MM.1S (cell line): ENCODE data around the gene RNF150.
"Not testable (repeated sequence)": the region's sequence is repeated elsewhere in the genome, so short reads cannot be mapped to it uniquely, and the experiment has no call there.

ENCODE experiments used
- DNase-seq: peaks from one replicate; pipeline ENCODE4 v3.0.0-alpha.2; 2015
- H2AFZ ChIP-seq: fragments of 300-600 bp; sonication (generic); 2 replicates; pipeline ENCODE4 v1.6.0; 2016; ENCODE audit warnings: antibody characterized with exemption, low read length
- H3F3A ChIP-seq: fragments of 300-600 bp; sonication (generic); 2 replicates; pipeline ENCODE4 v1.6.1; 2016; ENCODE audit warnings: mild to moderate bottlenecking, antibody characterized with exemption, low read length, moderate library complexity, mixed read lengths; ENCODE audit not compliant: insufficient read depth
- H3K27ac ChIP-seq: fragments of 300-600 bp; sonication (generic); 2 replicates; pipeline ENCODE4 v1.5.1; 2016; ENCODE audit warnings: mild to moderate bottlenecking, low read length
- H3K27me3 ChIP-seq: fragments of 300-600 bp; sonication (generic); replicated peaks from 2 replicates; pipeline ENCODE4 v1.6.0; 2016; ENCODE audit warnings: low read length; ENCODE audit not compliant: insufficient read depth
- H3K36me3 ChIP-seq: fragments of 300-600 bp; sonication (generic); replicated peaks from 2 replicates; pipeline ENCODE4 v1.6.1; 2016; ENCODE audit warnings: mild to moderate bottlenecking, low read length, mixed read lengths; ENCODE audit not compliant: insufficient read depth
- H3K4me1 ChIP-seq: fragments of 300-600 bp; sonication (generic); 2 replicates; pipeline ENCODE4 v1.6.1; 2016; ENCODE audit warnings: low read length, mixed read lengths
- H3K4me2 ChIP-seq: fragments of 300-600 bp; sonication (generic); 2 replicates; pipeline ENCODE4 v1.6.0; 2016; ENCODE audit warnings: low read depth, low read length
- H3K4me3 ChIP-seq: fragments of 300-600 bp; sonication (generic); 2 replicates; pipeline ENCODE4 v1.5.1; 2016; ENCODE audit warnings: low read length, mixed read lengths
- H3K79me2 ChIP-seq: fragments of 300-600 bp; sonication (generic); 2 replicates; pipeline ENCODE4 v1.6.1; 2016; ENCODE audit warnings: mixed run types, low read length, mixed read lengths
- H3K9ac ChIP-seq: fragments of 300-600 bp; sonication (generic); 2 replicates; pipeline ENCODE4 v1.6.1; 2016; ENCODE audit warnings: low read length, mixed read lengths
- H3K9me2 ChIP-seq: fragments of 300-600 bp; sonication (generic); replicated peaks from 2 replicates; pipeline ENCODE4 v1.6.1; 2016; ENCODE audit warnings: mild to moderate bottlenecking, low read length, mixed read lengths; ENCODE audit not compliant: insufficient read depth
- H3K9me3 ChIP-seq: fragments of 300-600 bp; sonication (generic); replicated peaks from 2 replicates; pipeline ENCODE4 v1.6.1; 2016; ENCODE audit warnings: mild to moderate bottlenecking, low read length, mixed read lengths; ENCODE audit not compliant: insufficient read depth
- H4K20me1 ChIP-seq: fragments of 300-600 bp; sonication (generic); 2 replicates; pipeline ENCODE4 v1.6.1; 2016; ENCODE audit warnings: mild to moderate bottlenecking, low read length, moderate library complexity, mixed read lengths; ENCODE audit not compliant: insufficient read depth
- CTCF ChIP-seq: fragments of 300-600 bp; sonication (generic); IDR thresholded peaks from 2 replicates; pipeline ENCODE4 v1.5.1; 2016; ENCODE audit warnings: antibody characterized with exemption, low read length, mixed read lengths
- EZH2 ChIP-seq: fragments of 300-600 bp; sonication (generic); optimal IDR thresholded peaks from 2 replicates; pipeline ENCODE3; 2017; ENCODE audit warnings: low read depth, mild to moderate bottlenecking, antibody characterized with exemption, low read length, mixed read lengths
- EZH2phosphoT487 ChIP-seq: fragments of 300-600 bp; sonication (generic); IDR thresholded peaks from 2 replicates; pipeline ENCODE4 v1.6.1; 2018; ENCODE audit warnings: antibody characterized with exemption, low read length

RNF150 gene

DNA sequence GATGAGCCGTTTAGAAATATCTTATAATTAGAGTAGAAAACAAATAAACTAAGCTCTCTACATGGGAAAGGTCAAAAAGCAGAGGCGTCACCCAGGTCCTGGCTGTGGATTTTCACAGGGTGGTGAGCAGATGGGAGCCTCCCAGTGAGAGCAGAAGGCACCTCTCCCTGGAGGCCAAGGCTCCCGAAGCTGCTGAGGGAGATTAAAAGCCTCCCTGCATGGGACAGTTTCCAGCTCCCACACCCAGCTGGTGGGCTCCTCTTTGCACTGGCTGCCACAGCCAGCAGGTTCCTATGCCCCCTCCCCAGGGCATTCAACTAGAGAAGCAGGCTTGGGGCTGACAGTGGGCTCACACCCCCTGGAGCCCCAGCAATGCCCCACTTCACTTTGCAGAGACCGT is 321.8 kb downstream of the RNF150 start:
- Histone ChIP-seq H3K27ac (no peak overlapping the region), H3K4me2 (no peak overlapping the region), H3K9me2 (no peaks in the 10 kb centered on the region), H3K36me3 (no peaks in the 10 kb centered on the region), H3F3A (peaks cover 12% of the 10 kb centered on the region), H4K20me1 (no peaks in the 10 kb centered on the region), H3K4me1 (peaks cover 17% of the 10 kb centered on the region), H2AFZ (no peak overlapping the region), H3K9me3 (no peaks in the 10 kb centered on the region), H3K4me3 (no peak overlapping the region), H3K79me2 (no peaks in the 10 kb centered on the region), H3K9ac (no peak overlapping the region), H3K27me3 (no peaks in the 10 kb centered on the region)
- TF ChIP-seq EZH2 (no peak), EZH2phosphoT487 (no peak), CTCF (no peak)
- DNase-seq = no peak

DNA sequence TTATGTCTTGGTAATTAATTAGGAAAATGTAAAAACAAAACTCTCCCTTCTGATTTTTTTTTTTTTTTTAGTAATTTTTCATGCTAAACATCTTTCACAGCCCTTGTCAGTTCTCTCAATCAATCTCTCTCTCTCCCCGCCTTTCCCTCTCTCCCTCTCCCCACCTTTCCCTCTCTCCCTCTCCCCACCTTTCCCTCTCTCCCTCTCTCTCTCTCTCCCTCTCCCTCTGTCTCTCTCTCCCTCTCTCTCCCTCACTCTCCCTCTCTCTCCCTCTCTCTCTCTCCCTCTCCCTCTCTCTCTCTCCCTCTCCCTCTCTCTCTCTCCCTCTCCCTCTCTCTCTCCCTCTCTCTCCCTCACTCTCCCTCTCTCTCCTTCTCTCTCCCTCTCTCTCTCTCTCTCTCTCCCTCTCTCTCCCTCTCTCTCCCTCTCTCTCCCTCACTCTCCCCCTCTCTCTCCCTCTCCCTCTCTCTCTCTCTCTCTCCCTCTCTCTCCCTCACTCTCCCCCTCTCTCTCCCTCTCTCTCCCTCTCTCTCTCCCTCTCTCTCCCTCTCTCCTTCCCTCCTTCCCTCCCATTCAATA is 322.6 kb downstream of the RNF150 start:
- not testable (repeated sequence) for H3K4me3 ChIP-seq, DNase-seq, H3K36me3 ChIP-seq, H3K9me3 ChIP-seq, H3K4me2 ChIP-seq, H2AFZ ChIP-seq, H3K27ac ChIP-seq, H3K27me3 ChIP-seq, H3K79me2 ChIP-seq, H3K9ac ChIP-seq, H3K9me2 ChIP-seq, H4K20me1 ChIP-seq
- Histone ChIP-seq H3K4me1 (peaks cover 17% of the 10 kb centered on the region), H3F3A (peaks cover 12% of the 10 kb centered on the region)
